HepG2 (cell line): Measurements from ENCODE around the gene UBE2O. TPM values are rescaled to one million over a fixed set of nuclear protein-coding genes. Genes with fewer than 3 reads are reported as not detected.

Experiments used
- CENPX ChIP-seq: sonication (generic); formaldehyde crosslinking; IDR thresholded peaks from 2 replicates; pipeline ENCODE4 v1.9.0; 2021; ENCODE audit warnings: mild to moderate bottlenecking, missing genetic modification reagents, moderate library complexity
- GPN1 ChIP-seq: sonication (generic); formaldehyde crosslinking; IDR thresholded peaks from 2 replicates; pipeline ENCODE4 v1.5.1; 2020; ENCODE audit warnings: missing genetic modification reagents, borderline replicate concordance
- NONO ChIP-seq, 2 experiments: fragments of 450-650 bp in 1 of 2; sonication (generic) in 1 of 2; formaldehyde crosslinking in 1 of 2; IDR thresholded peaks in 1 of 2; conservative IDR thresholded peaks in 1 of 2; 2 replicates each; pipeline versions ENCODE4 v1.6.1 to v1.8.0; 2017 to 2022; ENCODE audit warnings: mild to moderate bottlenecking in 1 of 2, missing genetic modification reagents in 1 of 2, moderate library complexity in 1 of 2
- PLRG1 ChIP-seq: fragments of 450-650 bp; conservative IDR thresholded peaks from 2 replicates; pipeline ENCODE4 v1.6.1; 2016
- POGZ ChIP-seq: sonication (generic); formaldehyde crosslinking; IDR thresholded peaks from 2 replicates; pipeline ENCODE4 v1.4.0; 2020; ENCODE audit warnings: mild to moderate bottlenecking, missing genetic modification reagents
- SNAPC2 ChIP-seq: sonication (generic); formaldehyde crosslinking; IDR thresholded peaks from 2 replicates; pipeline ENCODE4 v1.8.1; 2022; ENCODE audit warnings: mild to moderate bottlenecking, missing genetic modification reagents
- SRSF9 ChIP-seq: fragments of 200-400 bp; formaldehyde crosslinking; IDR thresholded peaks from 2 replicates; pipeline ENCODE4 v1.6.1; 2018; ENCODE audit warnings: borderline replicate concordance, mild to moderate bottlenecking, low read depth, low read length; ENCODE audit not compliant: insufficient read depth, poor library complexity, severe bottlenecking
- polyA plus RNA-seq, 8 experiments: library from polyadenylated mRNA; depleted of rRNA in 3 of 8; stranded (reverse) in 7 of 8; unstranded in 1 of 8; fragments of >200 nt; fragmentation: Illumina TruSeq in 4 of 8; extraction: Trizol in 4 of 8; gene quantifications; 2 replicates each; pipeline versions ENCODE4 v1.2.1 to v1.2.3, GENCODE V29; 2011 to 2016; ENCODE audit warnings: low read depth in 4 of 8, missing spikeins in 1 of 8, mixed read lengths in 1 of 8; ENCODE audit not compliant: insufficient read depth in 1 of 8
- total RNA-seq, 5 experiments: library from RNA; depleted of rRNA; stranded (reverse); fragments of >200 nt; fragmentation: Illumina TruSeq; extraction: Trizol; gene quantifications; 2 replicates each; pipeline ENCODE4 v1.2.3, GENCODE V29; 2016; ENCODE audit warnings: low read depth in 1 of 5
- TF ChIP-seq, protein P1 (sequence below), 2 experiments: fragments of 450-650 bp in 1 of 2; sonication (generic) in 1 of 2; formaldehyde crosslinking in 1 of 2; IDR thresholded peaks; 2 replicates each; pipeline versions ENCODE4 v1.6.1 to v1.8.0; 2016 to 2022; ENCODE audit warnings: antibody characterized with exemption in 1 of 2, mild to moderate bottlenecking in 1 of 2, missing genetic modification reagents in 1 of 2
- TF ChIP-seq, protein P2 (sequence below): sonication (generic); formaldehyde crosslinking; IDR thresholded peaks from 2 replicates; pipeline ENCODE4 v1.9.0; 2021; ENCODE audit warnings: missing genetic modification reagents, borderline replicate concordance
- TF ChIP-seq, protein P3 (sequence below): sonication (generic); formaldehyde crosslinking; IDR thresholded peaks from 2 replicates; pipeline ENCODE4 v1.5.1; 2020; ENCODE audit warnings: mild to moderate bottlenecking, moderate library complexity, missing genetic modification reagents
- TF ChIP-seq, protein P4 (sequence below): fragments of 450-650 bp; IDR thresholded peaks from 2 replicates; pipeline ENCODE4 v1.6.1; 2016

The UBE2O gene
- total and polyA plus RNA-seq, 2 of the 13 experiments (the other 11 are each of a cell fraction or from before 2014, with no cell fraction given) = 21.5 to 23.5 TPM

DNA sequence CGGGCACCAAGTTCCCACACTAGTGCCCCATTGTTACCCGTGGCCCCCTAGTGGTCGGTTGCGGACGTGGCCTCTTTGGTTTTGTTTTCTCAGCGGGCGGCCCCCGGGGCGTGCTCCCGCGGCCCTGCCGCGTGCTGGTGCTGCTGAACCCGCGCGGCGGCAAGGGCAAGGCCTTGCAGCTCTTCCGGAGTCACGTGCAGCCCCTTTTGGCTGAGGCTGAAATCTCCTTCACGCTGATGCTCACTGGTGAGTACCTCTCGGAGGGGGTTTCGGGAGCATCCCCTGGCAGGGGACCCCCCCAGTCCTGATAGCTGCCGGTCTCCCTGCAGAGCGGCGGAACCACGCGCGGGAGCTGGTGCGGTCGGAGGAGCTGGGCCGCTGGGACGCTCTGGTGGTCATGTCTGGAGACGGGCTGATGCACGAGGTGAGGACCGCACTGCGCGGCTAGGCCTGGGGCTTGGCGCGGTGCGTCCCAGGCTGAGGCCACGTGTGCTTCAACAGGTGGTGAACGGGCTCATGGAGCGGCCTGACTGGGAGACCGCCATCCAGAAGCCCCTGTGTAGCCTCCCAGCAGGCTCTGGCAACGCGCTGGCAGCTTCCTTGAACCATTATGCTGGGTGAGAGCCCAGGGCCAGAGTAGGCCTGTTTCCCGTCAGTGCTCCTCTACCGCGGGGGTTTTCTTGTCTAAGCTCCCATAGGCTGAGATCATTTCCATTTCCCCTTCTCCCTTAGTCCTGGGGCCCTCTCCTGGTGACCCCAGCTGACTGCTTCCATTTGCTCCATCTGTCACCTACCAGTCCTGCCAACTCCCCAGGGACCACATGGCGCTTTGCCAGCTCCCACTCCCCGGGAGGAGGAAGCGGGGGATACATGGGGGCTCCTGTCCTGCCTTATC lies 66.8 kb downstream of the UBE2O start (continued):
- TF ChIP-seq, protein P1, sequence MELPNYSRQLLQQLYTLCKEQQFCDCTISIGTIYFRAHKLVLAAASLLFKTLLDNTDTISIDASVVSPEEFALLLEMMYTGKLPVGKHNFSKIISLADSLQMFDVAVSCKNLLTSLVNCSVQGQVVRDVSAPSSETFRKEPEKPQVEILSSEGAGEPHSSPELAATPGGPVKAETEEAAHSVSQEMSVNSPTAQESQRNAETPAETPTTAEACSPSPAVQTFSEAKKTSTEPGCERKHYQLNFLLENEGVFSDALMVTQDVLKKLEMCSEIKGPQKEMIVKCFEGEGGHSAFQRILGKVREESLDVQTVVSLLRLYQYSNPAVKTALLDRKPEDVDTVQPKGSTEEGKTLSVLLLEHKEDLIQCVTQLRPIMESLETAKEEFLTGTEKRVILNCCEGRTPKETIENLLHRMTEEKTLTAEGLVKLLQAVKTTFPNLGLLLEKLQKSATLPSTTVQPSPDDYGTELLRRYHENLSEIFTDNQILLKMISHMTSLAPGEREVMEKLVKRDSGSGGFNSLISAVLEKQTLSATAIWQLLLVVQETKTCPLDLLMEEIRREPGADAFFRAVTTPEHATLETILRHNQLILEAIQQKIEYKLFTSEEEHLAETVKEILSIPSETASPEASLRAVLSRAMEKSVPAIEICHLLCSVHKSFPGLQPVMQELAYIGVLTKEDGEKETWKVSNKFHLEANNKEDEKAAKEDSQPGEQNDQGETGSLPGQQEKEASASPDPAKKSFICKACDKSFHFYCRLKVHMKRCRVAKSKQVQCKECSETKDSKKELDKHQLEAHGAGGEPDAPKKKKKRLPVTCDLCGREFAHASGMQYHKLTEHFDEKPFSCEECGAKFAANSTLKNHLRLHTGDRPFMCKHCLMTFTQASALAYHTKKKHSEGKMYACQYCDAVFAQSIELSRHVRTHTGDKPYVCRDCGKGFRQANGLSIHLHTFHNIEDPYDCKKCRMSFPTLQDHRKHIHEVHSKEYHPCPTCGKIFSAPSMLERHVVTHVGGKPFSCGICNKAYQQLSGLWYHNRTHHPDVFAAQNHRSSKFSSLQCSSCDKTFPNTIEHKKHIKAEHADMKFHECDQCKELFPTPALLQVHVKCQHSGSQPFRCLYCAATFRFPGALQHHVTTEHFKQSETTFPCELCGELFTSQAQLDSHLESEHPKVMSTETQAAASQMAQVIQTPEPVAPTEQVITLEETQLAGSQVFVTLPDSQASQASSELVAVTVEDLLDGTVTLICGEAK (IDR thresholded peaks at IDR 0.05) = no peak
- TF ChIP-seq, protein P1 (CRISPR knock-in tag; IDR thresholded peaks at IDR 0.05) = peak; percentile 94
- TF ChIP-seq, protein P2, sequence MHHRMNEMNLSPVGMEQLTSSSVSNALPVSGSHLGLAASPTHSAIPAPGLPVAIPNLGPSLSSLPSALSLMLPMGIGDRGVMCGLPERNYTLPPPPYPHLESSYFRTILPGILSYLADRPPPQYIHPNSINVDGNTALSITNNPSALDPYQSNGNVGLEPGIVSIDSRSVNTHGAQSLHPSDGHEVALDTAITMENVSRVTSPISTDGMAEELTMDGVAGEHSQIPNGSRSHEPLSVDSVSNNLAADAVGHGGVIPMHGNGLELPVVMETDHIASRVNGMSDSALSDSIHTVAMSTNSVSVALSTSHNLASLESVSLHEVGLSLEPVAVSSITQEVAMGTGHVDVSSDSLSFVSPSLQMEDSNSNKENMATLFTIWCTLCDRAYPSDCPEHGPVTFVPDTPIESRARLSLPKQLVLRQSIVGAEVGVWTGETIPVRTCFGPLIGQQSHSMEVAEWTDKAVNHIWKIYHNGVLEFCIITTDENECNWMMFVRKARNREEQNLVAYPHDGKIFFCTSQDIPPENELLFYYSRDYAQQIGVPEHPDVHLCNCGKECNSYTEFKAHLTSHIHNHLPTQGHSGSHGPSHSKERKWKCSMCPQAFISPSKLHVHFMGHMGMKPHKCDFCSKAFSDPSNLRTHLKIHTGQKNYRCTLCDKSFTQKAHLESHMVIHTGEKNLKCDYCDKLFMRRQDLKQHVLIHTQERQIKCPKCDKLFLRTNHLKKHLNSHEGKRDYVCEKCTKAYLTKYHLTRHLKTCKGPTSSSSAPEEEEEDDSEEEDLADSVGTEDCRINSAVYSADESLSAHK (CRISPR knock-in tag) = 0 out of 2 replicates have a peak, but pooled peaks have one; percentile 57
- TF ChIP-seq NONO (IDR thresholded peaks at IDR 0.05) (no peak), NONO (CRISPR knock-in tag; conservative IDR thresholded peaks at IDR 0.05) (peak; percentile 72), SNAPC2 (CRISPR knock-in tag) (peak; percentile 97), PLRG1 (no peak), SRSF9 (no peak), CENPX (CRISPR knock-in tag) (no peak), POGZ (CRISPR knock-in tag) (no peak), GPN1 (CRISPR knock-in tag) (peak; percentile 70; the same call in 1 of the 2 replicates)
- TF ChIP-seq, protein P3, sequence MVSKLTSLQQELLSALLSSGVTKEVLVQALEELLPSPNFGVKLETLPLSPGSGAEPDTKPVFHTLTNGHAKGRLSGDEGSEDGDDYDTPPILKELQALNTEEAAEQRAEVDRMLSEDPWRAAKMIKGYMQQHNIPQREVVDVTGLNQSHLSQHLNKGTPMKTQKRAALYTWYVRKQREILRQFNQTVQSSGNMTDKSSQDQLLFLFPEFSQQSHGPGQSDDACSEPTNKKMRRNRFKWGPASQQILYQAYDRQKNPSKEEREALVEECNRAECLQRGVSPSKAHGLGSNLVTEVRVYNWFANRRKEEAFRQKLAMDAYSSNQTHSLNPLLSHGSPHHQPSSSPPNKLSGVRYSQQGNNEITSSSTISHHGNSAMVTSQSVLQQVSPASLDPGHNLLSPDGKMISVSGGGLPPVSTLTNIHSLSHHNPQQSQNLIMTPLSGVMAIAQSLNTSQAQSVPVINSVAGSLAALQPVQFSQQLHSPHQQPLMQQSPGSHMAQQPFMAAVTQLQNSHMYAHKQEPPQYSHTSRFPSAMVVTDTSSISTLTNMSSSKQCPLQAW (CRISPR knock-in tag) = peak; percentile 89
- TF ChIP-seq, protein P4, sequence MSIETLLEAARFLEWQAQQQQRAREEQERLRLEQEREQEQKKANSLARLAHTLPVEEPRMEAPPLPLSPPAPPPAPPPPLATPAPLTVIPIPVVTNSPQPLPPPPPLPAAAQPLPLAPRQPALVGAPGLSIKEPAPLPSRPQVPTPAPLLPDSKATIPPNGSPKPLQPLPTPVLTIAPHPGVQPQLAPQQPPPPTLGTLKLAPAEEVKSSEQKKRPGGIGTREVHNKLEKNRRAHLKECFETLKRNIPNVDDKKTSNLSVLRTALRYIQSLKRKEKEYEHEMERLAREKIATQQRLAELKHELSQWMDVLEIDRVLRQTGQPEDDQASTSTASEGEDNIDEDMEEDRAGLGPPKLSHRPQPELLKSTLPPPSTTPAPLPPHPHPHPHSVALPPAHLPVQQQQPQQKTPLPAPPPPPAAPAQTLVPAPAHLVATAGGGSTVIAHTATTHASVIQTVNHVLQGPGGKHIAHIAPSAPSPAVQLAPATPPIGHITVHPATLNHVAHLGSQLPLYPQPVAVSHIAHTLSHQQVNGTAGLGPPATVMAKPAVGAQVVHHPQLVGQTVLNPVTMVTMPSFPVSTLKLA = peak; percentile 41
